ENCODE measurements around the gene KCND2.

The KCND2 gene

DNA sequence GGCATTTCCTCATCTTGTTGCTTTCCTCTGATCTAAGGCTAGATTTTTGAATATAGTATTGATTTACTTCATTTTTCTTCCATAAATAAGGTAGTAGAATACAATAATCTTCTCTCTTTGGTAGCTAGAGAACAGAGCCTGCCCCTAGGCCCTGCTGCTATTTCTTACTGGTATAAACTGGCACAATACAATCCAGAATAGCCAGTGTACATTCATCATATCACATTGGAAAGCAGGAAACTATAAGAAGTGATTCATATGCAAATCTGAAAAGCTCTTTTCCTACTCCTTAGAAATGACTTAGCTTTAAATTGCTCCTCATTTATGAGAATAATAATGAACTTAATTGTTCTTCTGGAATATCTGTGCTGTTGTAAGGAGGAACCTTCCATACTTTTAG lies 100.2 kb downstream of the KCND2 start:
- no peak for DNase-seq (ENCODE audit: insufficient read length, low spot score)
- TF ChIP-seq CTCF (IDR thresholded peaks at IDR 0.05; ENCODE audit: insufficient read depth, missing control alignments): no peak
- no peak for FAIRE-seq

- FAIRE-seq (no peak), DNase-seq (ENCODE audit: insufficient read length, low spot score) (no peak)
- no peak for TF ChIP-seq CTCF (IDR thresholded peaks at IDR 0.05; ENCODE audit: insufficient read depth, missing control alignments)
Measured at GRCh38 chr7:120394595-120394994, 121.6 kb downstream of the KCND2 start.

- no peak for DNase-seq (ENCODE audit: insufficient read length, low spot score)
- FAIRE-seq: no peak
- TF ChIP-seq CTCF (IDR thresholded peaks at IDR 0.05; ENCODE audit: insufficient read depth, missing control alignments): no peak
Measured at GRCh38 chr7:120395526-120396019, 122.6 kb downstream of the KCND2 start.

DNA sequence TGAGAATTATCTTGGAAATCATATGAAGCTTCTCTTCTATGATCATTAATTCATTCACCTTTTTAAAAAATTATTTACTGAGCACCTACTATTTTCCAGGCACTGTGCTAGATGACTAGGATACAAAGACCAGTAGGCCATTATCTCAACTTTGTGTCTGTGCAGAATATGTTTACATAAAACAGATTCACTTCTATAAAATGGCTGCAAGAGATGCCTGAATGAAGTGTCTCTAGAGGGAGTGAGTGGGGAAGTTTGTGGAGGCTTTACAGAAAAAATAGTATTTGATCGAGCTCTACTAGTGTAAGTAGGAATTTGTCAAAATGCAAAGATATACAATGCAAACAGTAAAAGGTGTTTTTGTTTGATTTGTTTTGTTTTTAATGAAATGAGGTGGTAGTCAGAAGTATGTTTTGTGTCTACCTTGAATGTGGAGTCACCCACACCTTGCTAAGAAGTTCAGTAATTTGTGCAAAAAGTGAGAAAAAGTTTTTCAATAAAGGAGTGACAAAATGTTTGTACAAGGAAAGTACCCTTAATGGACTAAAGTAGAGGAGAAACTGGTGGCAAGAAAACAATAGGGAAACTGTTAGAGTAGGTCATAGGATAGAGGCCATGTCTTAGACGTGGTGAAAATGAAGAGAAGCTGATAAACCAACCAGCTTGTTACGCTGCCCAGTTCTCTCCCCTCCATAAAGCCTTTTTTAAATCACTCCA lies 125.5 kb downstream of the KCND2 start:
- no peak for FAIRE-seq
- no peak for TF ChIP-seq CTCF (IDR thresholded peaks at IDR 0.05; ENCODE audit: insufficient read depth, missing control alignments)
- DNase-seq (ENCODE audit: insufficient read length, low spot score): no peak

GRCh38 chr7:120400806-120401455 lies 128.0 kb downstream of the KCND2 start:
- no peak for DNase-seq (ENCODE audit: insufficient read length, low spot score)
- no peak for FAIRE-seq
- TF ChIP-seq CTCF (IDR thresholded peaks at IDR 0.05; ENCODE audit: insufficient read depth, missing control alignments): no peak

GRCh38 chr7:120402079-120402767 lies 129.2 kb downstream of the KCND2 start:
- DNase-seq (ENCODE audit: insufficient read length, low spot score) (no peak), FAIRE-seq (no peak)
- no peak for TF ChIP-seq CTCF (IDR thresholded peaks at IDR 0.05; ENCODE audit: insufficient read depth, missing control alignments)
